GM12878 (cell line): Measurements from ENCODE around the gene DEXI. TPM values are rescaled to one million over a fixed set of nuclear protein-coding genes. Genes with fewer than 3 reads are reported as not detected.
A peak's percentile ranks its signal among the peaks of the same experiment; 100 is the strongest.

Source experiments
- ESRRA ChIP-seq: IDR thresholded peaks from 2 replicates; pipeline ENCODE4 v1.6.1; 2012; ENCODE audit warnings: mild to moderate bottlenecking, low read length, improper control_type of control experiment
- FOXK2 ChIP-seq: fragments of 450-650 bp; IDR thresholded peaks from 2 replicates; pipeline ENCODE4 v1.6.1; 2017; ENCODE audit warnings: mild to moderate bottlenecking, moderate library complexity
- HCFC1 ChIP-seq: fragments of 150-350 bp; IDR thresholded peaks from 2 replicates; pipeline ENCODE4 v1.6.1; 2014; ENCODE audit warnings: low read length
- IKZF2 ChIP-seq, 2 experiments: fragments of 450-650 bp; IDR thresholded peaks; 2 replicates each; pipeline ENCODE4 v1.6.1; 2017; ENCODE audit warnings: mild to moderate bottlenecking in 2 of 2, moderate library complexity in 2 of 2
- NFIC ChIP-seq: IDR thresholded peaks from 2 replicates; pipeline ENCODE4 v1.6.1; 2012; ENCODE audit warnings: low read depth, mild to moderate bottlenecking, inconsistent platforms, low read length, moderate library complexity
- NFXL1 ChIP-seq: fragments of 450-650 bp; IDR thresholded peaks from 2 replicates; pipeline ENCODE4 v1.6.1; 2017; ENCODE audit warnings: antibody characterized with exemption, mild to moderate bottlenecking, borderline replicate concordance
- PML ChIP-seq: IDR thresholded peaks from 2 replicates; pipeline ENCODE4 v1.6.1; 2012; ENCODE audit warnings: low read length, inconsistent platforms
- POU2F2 ChIP-seq: IDR thresholded peaks from 3 replicates; pipeline ENCODE4 v1.6.1; 2011; ENCODE audit warnings: low read depth, mild to moderate bottlenecking, low read length, borderline replicate concordance
- SP1 ChIP-seq: IDR thresholded peaks from one replicate; pipeline ENCODE4 v1.6.1; 2011; ENCODE audit warnings: low read depth, low read length
- TAF1 ChIP-seq: IDR thresholded peaks from 2 replicates; pipeline ENCODE4 v1.6.1; 2011; ENCODE audit warnings: mild to moderate bottlenecking, low read depth, low read length, borderline replicate concordance
- polyA plus RNA-seq, 11 experiments: library from polyadenylated mRNA; depleted of rRNA in 4 of 11; unstranded in 6 of 11; stranded (reverse) in 5 of 11; fragments of >200 nt; fragmentation: Nextera tagmentation in 4 of 11; fragmentation: Illumina TruSeq in 1 of 11; extraction: Ambion mirVana in 4 of 11; extraction: Trizol in 1 of 11; gene quantifications; 1 replicate in 1 of 11; 2 replicates in 10 of 11; pipeline versions ENCODE4 v1.2.1 to v1.2.3, GENCODE V29; 2011 to 2016; ENCODE audit warnings: inconsistent platforms in 2 of 11, missing spikeins in 2 of 11, low read depth in 1 of 11
- total RNA-seq, 4 experiments: library from RNA; depleted of rRNA in 3 of 4; stranded (reverse); fragments of >200 nt in 3 of 4; fragmentation: Illumina TruSeq in 1 of 4; extraction: Trizol in 1 of 4; gene quantifications; 2 replicates each; pipeline versions ENCODE4 v1.2.1 to v1.2.3, GENCODE V29; 2013 to 2021
- TF ChIP-seq, protein P1 (sequence below): fragments of 450-650 bp; IDR thresholded peaks from 2 replicates; pipeline ENCODE4 v1.6.1; 2017; ENCODE audit warnings: mild to moderate bottlenecking, moderate library complexity
- TF ChIP-seq, protein P2 (sequence below): fragments of 450-650 bp; formaldehyde crosslinking; IDR thresholded peaks from 2 replicates; pipeline ENCODE4 v1.4.0; 2020; ENCODE audit warnings: mild to moderate bottlenecking, moderate library complexity
- TF ChIP-seq, protein P3 (sequence below): fragments of 450-650 bp; conservative IDR thresholded peaks from 2 replicates; pipeline ENCODE4 v1.6.1; 2017; ENCODE audit warnings: mild to moderate bottlenecking, moderate library complexity
- TF ChIP-seq, protein P4 (sequence below): fragments of 450-650 bp; IDR thresholded peaks from 2 replicates; pipeline ENCODE4 v1.6.1; 2017; ENCODE audit warnings: mild to moderate bottlenecking, moderate library complexity
- TF ChIP-seq, protein P5 (sequence below): IDR thresholded peaks from 2 replicates; pipeline ENCODE4 v1.6.1; 2011; ENCODE audit warnings: low read depth, mild to moderate bottlenecking, low read length, moderate library complexity, borderline replicate concordance; ENCODE audit errors: extremely low read depth

DEXI gene
- total and polyA plus RNA-seq, 10 of the 15 experiments (the other 5 are each of a cell fraction or from before 2014, with no cell fraction given) = 1.4 to 26.3 (median 18.4) TPM

DNA sequence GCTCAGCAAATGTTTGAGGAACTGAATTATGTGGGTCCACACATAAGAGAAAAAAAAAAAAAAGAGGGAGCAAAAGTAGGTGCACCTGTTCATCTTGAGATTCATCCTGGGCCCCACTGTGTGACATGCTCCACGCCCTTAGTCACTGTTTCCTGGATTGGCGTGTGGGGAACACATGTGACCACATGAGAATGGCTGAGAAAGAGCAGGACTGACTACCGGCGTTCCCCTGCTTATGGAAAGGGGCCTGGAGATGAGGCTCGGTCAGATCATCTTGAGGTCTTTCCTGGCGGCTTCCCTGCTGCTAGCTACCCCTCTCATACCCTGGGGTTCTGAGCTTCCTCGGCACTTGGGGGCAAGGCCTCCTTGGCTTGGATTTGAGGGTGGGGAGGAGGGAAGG is 3.9 kb downstream of the DEXI start (continued):
- TF ChIP-seq, protein P1, sequence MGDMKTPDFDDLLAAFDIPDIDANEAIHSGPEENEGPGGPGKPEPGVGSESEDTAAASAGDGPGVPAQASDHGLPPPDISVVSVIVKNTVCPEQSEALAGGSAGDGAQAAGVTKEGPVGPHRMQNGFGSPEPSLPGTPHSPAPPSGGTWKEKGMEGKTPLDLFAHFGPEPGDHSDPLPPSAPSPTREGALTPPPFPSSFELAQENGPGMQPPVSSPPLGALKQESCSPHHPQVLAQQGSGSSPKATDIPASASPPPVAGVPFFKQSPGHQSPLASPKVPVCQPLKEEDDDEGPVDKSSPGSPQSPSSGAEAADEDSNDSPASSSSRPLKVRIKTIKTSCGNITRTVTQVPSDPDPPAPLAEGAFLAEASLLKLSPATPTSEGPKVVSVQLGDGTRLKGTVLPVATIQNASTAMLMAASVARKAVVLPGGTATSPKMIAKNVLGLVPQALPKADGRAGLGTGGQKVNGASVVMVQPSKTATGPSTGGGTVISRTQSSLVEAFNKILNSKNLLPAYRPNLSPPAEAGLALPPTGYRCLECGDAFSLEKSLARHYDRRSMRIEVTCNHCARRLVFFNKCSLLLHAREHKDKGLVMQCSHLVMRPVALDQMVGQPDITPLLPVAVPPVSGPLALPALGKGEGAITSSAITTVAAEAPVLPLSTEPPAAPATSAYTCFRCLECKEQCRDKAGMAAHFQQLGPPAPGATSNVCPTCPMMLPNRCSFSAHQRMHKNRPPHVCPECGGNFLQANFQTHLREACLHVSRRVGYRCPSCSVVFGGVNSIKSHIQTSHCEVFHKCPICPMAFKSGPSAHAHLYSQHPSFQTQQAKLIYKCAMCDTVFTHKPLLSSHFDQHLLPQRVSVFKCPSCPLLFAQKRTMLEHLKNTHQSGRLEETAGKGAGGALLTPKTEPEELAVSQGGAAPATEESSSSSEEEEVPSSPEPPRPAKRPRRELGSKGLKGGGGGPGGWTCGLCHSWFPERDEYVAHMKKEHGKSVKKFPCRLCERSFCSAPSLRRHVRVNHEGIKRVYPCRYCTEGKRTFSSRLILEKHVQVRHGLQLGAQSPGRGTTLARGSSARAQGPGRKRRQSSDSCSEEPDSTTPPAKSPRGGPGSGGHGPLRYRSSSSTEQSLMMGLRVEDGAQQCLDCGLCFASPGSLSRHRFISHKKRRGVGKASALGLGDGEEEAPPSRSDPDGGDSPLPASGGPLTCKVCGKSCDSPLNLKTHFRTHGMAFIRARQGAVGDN = no peak; the same call in 1 of the 2 replicates
- TF ChIP-seq, protein P2, sequence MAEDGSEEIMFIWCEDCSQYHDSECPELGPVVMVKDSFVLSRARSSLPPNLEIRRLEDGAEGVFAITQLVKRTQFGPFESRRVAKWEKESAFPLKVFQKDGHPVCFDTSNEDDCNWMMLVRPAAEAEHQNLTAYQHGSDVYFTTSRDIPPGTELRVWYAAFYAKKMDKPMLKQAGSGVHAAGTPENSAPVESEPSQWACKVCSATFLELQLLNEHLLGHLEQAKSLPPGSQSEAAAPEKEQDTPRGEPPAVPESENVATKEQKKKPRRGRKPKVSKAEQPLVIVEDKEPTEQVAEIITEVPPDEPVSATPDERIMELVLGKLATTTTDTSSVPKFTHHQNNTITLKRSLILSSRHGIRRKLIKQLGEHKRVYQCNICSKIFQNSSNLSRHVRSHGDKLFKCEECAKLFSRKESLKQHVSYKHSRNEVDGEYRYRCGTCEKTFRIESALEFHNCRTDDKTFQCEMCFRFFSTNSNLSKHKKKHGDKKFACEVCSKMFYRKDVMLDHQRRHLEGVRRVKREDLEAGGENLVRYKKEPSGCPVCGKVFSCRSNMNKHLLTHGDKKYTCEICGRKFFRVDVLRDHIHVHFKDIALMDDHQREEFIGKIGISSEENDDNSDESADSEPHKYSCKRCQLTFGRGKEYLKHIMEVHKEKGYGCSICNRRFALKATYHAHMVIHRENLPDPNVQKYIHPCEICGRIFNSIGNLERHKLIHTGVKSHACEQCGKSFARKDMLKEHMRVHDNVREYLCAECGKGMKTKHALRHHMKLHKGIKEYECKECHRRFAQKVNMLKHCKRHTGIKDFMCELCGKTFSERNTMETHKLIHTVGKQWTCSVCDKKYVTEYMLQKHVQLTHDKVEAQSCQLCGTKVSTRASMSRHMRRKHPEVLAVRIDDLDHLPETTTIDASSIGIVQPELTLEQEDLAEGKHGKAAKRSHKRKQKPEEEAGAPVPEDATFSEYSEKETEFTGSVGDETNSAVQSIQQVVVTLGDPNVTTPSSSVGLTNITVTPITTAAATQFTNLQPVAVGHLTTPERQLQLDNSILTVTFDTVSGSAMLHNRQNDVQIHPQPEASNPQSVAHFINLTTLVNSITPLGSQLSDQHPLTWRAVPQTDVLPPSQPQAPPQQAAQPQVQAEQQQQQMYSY = no peak
- TF ChIP-seq HCFC1 (no peak), PML (no peak), ESRRA (no peak), SP1 (no peak), TAF1 (no peak), FOXK2 (no peak), POU2F2 (no peak), IKZF2 (IDR thresholded peaks at IDR 0.05) (peak in 1 of 2 experiments; percentile 20; a peak in 1 of 4 replicates), NFXL1 (no peak), NFIC (no peak; the same call in 1 of the 2 replicates)
- TF ChIP-seq, protein P3, sequence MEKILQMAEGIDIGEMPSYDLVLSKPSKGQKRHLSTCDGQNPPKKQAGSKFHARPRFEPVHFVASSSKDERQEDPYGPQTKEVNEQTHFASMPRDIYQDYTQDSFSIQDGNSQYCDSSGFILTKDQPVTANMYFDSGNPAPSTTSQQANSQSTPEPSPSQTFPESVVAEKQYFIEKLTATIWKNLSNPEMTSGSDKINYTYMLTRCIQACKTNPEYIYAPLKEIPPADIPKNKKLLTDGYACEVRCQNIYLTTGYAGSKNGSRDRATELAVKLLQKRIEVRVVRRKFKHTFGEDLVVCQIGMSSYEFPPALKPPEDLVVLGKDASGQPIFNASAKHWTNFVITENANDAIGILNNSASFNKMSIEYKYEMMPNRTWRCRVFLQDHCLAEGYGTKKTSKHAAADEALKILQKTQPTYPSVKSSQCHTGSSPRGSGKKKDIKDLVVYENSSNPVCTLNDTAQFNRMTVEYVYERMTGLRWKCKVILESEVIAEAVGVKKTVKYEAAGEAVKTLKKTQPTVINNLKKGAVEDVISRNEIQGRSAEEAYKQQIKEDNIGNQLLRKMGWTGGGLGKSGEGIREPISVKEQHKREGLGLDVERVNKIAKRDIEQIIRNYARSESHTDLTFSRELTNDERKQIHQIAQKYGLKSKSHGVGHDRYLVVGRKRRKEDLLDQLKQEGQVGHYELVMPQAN = no peak
- TF ChIP-seq, protein P4, sequence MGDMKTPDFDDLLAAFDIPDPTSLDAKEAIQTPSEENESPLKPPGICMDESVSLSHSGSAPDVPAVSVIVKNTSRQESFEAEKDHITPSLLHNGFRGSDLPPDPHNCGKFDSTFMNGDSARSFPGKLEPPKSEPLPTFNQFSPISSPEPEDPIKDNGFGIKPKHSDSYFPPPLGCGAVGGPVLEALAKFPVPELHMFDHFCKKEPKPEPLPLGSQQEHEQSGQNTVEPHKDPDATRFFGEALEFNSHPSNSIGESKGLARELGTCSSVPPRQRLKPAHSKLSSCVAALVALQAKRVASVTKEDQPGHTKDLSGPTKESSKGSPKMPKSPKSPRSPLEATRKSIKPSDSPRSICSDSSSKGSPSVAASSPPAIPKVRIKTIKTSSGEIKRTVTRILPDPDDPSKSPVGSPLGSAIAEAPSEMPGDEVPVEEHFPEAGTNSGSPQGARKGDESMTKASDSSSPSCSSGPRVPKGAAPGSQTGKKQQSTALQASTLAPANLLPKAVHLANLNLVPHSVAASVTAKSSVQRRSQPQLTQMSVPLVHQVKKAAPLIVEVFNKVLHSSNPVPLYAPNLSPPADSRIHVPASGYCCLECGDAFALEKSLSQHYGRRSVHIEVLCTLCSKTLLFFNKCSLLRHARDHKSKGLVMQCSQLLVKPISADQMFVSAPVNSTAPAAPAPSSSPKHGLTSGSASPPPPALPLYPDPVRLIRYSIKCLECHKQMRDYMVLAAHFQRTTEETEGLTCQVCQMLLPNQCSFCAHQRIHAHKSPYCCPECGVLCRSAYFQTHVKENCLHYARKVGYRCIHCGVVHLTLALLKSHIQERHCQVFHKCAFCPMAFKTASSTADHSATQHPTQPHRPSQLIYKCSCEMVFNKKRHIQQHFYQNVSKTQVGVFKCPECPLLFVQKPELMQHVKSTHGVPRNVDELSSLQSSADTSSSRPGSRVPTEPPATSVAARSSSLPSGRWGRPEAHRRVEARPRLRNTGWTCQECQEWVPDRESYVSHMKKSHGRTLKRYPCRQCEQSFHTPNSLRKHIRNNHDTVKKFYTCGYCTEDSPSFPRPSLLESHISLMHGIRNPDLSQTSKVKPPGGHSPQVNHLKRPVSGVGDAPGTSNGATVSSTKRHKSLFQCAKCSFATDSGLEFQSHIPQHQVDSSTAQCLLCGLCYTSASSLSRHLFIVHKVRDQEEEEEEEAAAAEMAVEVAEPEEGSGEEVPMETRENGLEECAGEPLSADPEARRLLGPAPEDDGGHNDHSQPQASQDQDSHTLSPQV = no peak
- TF ChIP-seq, protein P5, sequence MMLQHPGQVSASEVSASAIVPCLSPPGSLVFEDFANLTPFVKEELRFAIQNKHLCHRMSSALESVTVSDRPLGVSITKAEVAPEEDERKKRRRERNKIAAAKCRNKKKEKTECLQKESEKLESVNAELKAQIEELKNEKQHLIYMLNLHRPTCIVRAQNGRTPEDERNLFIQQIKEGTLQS = no peak
